ENCODE results near the gene SLIRP.
"Not testable (repeated sequence)": the region's sequence is repeated elsewhere in the genome, so short reads cannot be mapped to it uniquely, and the experiment has no call there.

Gene SLIRP

GRCh38 chr14:77707724-77708408 is at the start of gene SLIRP, which contains the start of gene ALKBH1:
SLIRP (plus strand) TSS chr14:77708103; CDS start chr14:77708112, 9 bp downstream.
ALKBH1 (minus strand) TSS chr14:77708023; CDS start chr14:77708004, 19 bp downstream.
- peak; percentile 72 to 79 (median 76) for DNase-seq (ENCODE audit: low read depth in 4 of 4, low spot score in 1 of 4)

DNA sequence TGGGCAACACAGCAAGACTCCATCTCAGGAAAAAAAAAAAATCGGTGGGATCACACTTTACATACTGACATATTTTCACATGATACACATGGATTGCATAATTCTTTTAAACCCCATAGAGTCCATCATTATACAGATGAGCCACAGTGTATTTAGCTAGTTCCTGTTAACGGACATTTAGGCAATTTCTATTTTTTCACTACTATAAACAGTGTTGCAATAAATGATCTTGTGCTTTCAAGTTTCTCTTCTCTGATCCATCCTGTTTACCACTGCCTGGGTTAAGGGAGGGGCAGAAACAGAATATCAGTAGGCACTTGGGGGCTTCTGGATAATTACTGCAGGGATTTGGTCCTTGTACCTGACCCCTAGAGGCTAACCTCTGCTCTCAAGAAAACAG is 48.1 kb upstream of the SLIRP start:
- no peak for DNase-seq (ENCODE audit: low read depth in 4 of 4, low spot score in 1 of 4)

DNA sequence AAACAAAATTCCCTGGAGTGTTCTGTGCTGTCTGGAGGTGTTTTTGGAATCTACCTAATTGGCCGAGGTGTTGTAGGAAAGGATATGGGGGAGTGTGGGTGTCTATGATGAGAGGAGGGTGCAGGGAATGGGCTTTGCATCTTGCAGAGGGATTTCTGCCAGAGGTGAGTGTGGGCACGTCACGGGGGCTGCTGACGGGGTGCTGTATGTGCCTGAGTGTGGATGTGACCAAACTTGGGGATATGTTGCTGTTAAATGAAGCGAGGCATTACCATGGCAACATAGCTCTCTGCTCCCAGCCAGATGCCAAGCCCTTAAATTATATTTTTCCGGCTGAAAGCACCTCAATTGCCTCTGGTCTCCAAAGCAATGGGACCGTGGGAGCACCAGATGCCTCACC is 47.1 kb upstream of the SLIRP start:
- DNase-seq (ENCODE audit: low read depth in 4 of 4, low spot score in 1 of 4): no peak

GRCh38 chr14:77661562-77661961 is 46.3 kb upstream of the SLIRP start:
- DNase-seq (ENCODE audit: low read depth in 4 of 4, low spot score in 1 of 4): not testable (repeated sequence)

DNA sequence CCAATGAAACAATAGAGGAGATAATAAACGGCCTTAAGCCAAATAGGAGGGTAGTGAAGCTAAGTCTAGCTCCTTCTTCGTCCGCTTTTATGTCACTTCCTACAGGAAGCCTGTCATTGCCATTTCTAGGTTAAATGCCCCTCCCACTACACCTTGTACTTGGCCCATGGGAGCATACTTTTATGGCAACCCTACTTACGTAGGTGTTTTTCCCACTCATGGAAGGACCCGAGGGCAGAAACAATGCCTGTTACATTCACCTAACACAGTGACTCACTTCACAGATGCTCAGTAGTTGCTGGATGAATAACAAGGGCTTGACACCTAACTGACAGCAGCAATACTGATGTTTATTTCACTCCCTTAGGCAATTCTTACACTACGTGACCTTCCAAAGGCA is 44.6 kb upstream of the SLIRP start:
- DNase-seq (ENCODE audit: low read depth in 4 of 4, low spot score in 1 of 4): no peak

GRCh38 chr14:77667331-77667730 is 40.6 kb upstream of the SLIRP start:
- no peak for DNase-seq (ENCODE audit: low read depth in 4 of 4, low spot score in 1 of 4)

- DNase-seq (ENCODE audit: low read depth in 4 of 4, low spot score in 1 of 4): no peak
These were observed 34.7 kb upstream of the SLIRP start for GRCh38 chr14:77673193-77673592.

GRCh38 chr14:77674931-77675330 is 33.0 kb upstream of the SLIRP start:
- DNase-seq (ENCODE audit: low read depth in 4 of 4, low spot score in 1 of 4): no peak

DNA sequence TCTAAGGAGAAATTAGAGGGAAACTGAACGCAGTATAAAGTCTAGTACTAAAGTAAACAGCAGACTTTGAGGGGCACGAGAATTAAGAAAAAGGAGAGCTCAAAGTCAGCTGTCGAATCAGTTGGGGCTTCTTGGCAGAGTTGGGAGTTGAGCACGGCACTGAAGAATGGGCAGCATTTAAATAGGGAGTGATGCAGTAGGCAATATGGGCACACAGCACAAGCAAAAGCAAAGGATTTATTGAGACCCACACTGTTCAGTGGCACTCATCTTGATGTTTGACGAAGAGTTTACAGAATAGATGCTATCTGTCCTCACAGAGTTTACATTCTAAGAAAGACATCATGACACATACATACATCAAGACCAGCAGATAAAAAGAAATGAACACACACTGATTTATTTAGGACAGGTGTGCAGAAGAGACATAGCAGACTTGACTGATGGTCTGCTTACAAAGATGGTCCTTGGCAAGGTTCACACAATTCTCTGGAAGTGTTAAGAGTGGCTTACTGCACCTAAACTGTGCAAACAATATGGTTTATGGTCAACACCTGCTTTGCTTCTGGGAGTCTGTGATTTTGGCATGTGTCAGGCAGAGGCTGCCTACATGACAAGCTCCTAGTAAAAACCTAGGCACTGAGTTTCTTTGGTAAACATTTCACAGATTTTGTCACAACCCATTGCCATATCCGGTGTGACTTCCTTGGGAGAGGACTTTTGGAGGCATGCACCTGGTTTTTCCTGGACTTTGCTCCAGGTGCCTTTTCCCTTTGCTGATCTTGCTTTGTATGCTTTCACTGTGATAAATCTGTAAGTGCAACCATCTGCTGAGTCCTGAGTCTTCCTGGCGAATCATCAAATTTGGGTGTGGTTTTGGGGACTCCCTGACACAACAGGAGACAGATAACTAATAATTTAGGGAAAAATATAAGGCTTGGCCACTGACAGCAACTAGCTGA is 26.4 kb upstream of the SLIRP start:
- DNase-seq (ENCODE audit: low read depth in 4 of 4, low spot score in 1 of 4): no peak

GRCh38 chr14:77682158-77682553 is 25.7 kb upstream of the SLIRP start:
- no peak for DNase-seq (ENCODE audit: low read depth in 4 of 4, low spot score in 1 of 4)

GRCh38 chr14:77691259-77691658 is 16.6 kb upstream of the SLIRP start:
- DNase-seq (ENCODE audit: low read depth in 4 of 4, low spot score in 1 of 4): no peak

GRCh38 chr14:77707355-77707723 is 564 bp upstream of the SLIRP start:
- DNase-seq (ENCODE audit: low read depth in 4 of 4, low spot score in 1 of 4): no peak

DNA sequence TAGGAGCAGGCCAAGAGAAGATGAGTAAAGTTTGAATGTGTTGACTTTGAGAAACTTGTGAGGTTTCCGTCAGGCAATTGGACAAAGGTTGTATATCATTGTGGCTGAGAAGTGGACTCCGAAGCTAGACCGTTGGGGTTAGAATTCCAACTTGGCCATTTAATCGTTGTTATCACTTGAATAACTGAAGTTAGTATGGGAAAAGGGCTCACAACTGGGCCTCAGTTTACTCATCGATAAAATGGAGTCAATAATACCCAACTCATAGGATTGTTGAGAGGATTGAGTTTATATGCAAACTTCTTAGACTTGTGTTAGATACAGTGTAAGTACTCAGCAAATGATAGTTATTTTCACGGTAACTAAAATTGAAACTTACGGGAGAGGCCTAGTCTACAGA is 846 bp downstream of the SLIRP start:
- DNase-seq (ENCODE audit: low read depth in 4 of 4, low spot score in 1 of 4): no peak

DNA sequence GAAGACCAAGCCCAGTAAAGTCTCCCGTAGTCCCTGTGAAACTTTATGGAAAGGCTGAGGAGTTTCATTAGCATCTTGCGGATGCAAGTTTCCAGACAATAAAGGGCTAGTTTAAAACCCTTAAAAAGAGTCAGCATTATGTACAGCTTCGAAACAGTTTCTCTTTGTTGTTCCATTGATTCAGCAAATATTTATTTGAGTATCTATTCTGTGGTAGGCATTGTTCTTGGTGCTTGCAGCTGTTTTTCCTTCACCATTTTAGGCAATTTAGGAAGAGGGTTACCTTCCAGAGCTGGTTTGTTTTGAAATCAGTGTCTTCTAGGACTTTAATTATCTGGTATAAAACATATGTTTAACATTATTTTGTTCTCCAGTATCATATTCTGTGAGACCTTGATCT is 1.5 kb downstream of the SLIRP start:
- no peak for DNase-seq (ENCODE audit: low read depth in 4 of 4, low spot score in 1 of 4)

DNA sequence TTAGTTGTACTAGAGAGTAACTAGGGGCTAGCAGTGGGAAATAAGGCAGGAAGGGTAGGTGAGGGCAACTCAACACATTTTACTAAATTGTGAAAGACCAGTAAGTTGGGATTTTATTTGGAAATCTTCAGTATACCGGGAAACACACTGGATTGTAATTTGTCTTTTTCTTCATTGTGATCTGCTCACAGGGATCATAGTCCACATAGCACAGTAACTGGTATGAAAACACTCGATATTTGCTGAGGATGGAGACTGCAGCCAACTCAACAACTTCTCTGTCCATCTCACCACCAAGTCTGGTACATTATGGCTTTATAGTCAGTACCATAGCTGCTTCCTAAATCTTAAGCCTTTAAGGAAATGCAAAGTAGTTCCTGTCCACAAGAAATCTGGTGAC is 2.5 kb downstream of the SLIRP start:
- no peak for DNase-seq (ENCODE audit: low read depth in 4 of 4, low spot score in 1 of 4)

- no peak for DNase-seq (ENCODE audit: low read depth in 4 of 4, low spot score in 1 of 4)
These were observed 7.0 kb downstream of the SLIRP start for GRCh38 chr14:77714926-77715325.

- DNase-seq (ENCODE audit: low read depth in 4 of 4, low spot score in 1 of 4): no peak
These were observed 9.9 kb downstream of the SLIRP start for GRCh38 chr14:77717608-77718305.

- DNase-seq (ENCODE audit: low read depth in 4 of 4, low spot score in 1 of 4): no peak
These were observed 13.5 kb downstream of the SLIRP start for GRCh38 chr14:77721437-77721836.

GRCh38 chr14:77722301-77722700 is 14.4 kb downstream of the SLIRP start:
- no peak for DNase-seq (ENCODE audit: low read depth in 4 of 4, low spot score in 1 of 4)

DNA sequence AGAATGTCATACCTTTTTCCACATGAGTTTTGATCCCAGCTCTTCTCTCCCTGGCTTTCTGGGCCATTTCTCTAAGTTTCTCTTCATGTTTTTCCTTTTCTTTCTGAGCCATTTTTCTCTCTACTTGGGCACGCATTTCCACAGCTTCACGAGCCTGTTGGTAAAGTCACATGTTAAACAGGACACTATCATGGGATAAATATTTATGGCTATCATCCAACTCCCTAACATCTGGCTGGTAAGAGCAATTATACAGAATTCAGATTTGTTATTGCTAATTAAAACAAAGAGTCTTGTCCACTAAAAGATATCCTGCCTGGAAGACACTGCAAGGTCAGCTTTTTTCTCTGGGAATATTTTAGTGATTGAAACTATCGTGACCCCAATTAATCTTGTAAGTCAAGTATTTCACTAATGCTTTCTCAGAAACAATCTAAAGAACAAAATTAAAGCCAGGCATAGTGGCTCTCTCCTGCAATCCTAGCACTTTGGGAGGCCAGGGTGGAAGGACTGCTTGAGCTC is 23.1 kb downstream of the SLIRP start:
- DNase-seq (ENCODE audit: low read depth in 4 of 4, low spot score in 1 of 4): no peak

GRCh38 chr14:77738559-77739250 is 30.8 kb downstream of the SLIRP start:
- DNase-seq (ENCODE audit: low read depth in 4 of 4, low spot score in 1 of 4): no peak
